GM12878 (cell line): ENCODE results near the gene IGLL1. TPM values are rescaled to one million over a fixed set of nuclear protein-coding genes. Genes with fewer than 3 reads are reported as not detected.
"Not testable (repeated sequence)": the region's sequence is repeated elsewhere in the genome, so short reads cannot be mapped to it uniquely, and the experiment has no call there.

Source experiments
- ATAC-seq: fragments of 200-7000 bp; cut with Tn5 transposase; 3 replicates; pipeline ENCODE4 v1.9.1; 2020; ENCODE audit warnings: mild to moderate bottlenecking, moderate library complexity
- BruUV-seq: library from RNA; stranded (reverse); fragments of 400-500 nt; replicated peaks from 2 replicates; lab custom pipeline; 2021; lab: Mats Ljungman, UMichigan
- CTCF ChIA-PET: fragments of 300-600 bp; sonication (Branson Sonifier 250); formaldehyde crosslinking; extraction: SDS; loops from one replicate; lab custom pipeline; 2021; ENCODE audit warnings: inconsistent platforms; lab: Yijun Ruan, JAX
- POLR2A ChIA-PET: fragments of 350-600 bp; formaldehyde crosslinking; extraction: SDS; loops from one replicate; lab custom pipeline; 2021; ENCODE audit warnings: inconsistent platforms; lab: Charles Lee
- RAD21 ChIA-PET: fragments of 300-600 bp; sonication (Branson Sonifier 250); formaldehyde crosslinking; loops from one replicate; lab custom pipeline; 2023; ENCODE audit warnings: antibody characterized with exemption; ENCODE audit not compliant: unreplicated experiment; lab: Charles Lee
- SMC1A ChIA-PET: fragments of 300-600 bp; sonication (Branson Sonifier 250); formaldehyde crosslinking; loops from one replicate; lab custom pipeline; 2023; ENCODE audit not compliant: unreplicated experiment, uncharacterized antibody; lab: Charles Lee
- DNase-seq: peaks from one replicate; pipeline ENCODE4 v3.0.0-alpha.2; 2011; ENCODE audit warnings: low read depth, low spot score
- FAIRE-seq: peaks from 3 replicates; lab custom pipeline; 2011; peaks lifted over from hg19 to GRCh38; lab: Jason Lieb, UNC
- H2AFZ ChIP-seq: 2 replicates; pipeline ENCODE4 v1.6.0; 2011; ENCODE audit warnings: low read depth, low read length, control low read depth; ENCODE audit not compliant: control insufficient read depth
- H3K27ac ChIP-seq: 2 replicates; pipeline ENCODE4 v1.5.1; 2011; ENCODE audit warnings: control low read depth; ENCODE audit not compliant: control insufficient read depth, insufficient read depth
- H3K27me3 ChIP-seq, 2 experiments: replicated peaks in 1 of 2; 2 replicates each; pipeline versions ENCODE4 v1.6.0 to v1.6.1; 2011; ENCODE audit warnings: low read length in 1 of 2; ENCODE audit not compliant: control insufficient read depth in 2 of 2, insufficient read depth in 2 of 2
- H3K36me3 ChIP-seq, 2 experiments: 2 replicates each; pipeline ENCODE4 v1.5.1; 2011; ENCODE audit warnings: low read length in 1 of 2; ENCODE audit not compliant: control insufficient read depth in 2 of 2, insufficient read depth in 2 of 2
- H3K4me1 ChIP-seq: 2 replicates; pipeline ENCODE4 v1.6.1; 2011; ENCODE audit warnings: mild to moderate bottlenecking, low read length, moderate library complexity, mixed read lengths; ENCODE audit not compliant: control insufficient read depth, insufficient read depth
- H3K4me2 ChIP-seq: 2 replicates; pipeline ENCODE4 v1.6.0; 2011; ENCODE audit warnings: control low read depth; ENCODE audit not compliant: control insufficient read depth, insufficient read depth
- H3K4me3 ChIP-seq: fragments of 200-600 bp; sonication (generic); 2 replicates; pipeline ENCODE4 v1.5.1; 2016
- H3K79me2 ChIP-seq: 2 replicates; pipeline ENCODE4 v1.6.0; 2011; ENCODE audit warnings: low read length; ENCODE audit not compliant: control insufficient read depth, insufficient read depth
- H3K9ac ChIP-seq: 2 replicates; pipeline ENCODE4 v1.8.0; 2011; ENCODE audit warnings: low read length, control low read depth, mixed read lengths; ENCODE audit not compliant: control insufficient read depth, insufficient read depth
- H3K9me3 ChIP-seq: replicated peaks from 3 replicates; pipeline ENCODE4 v1.5.1; 2011; ENCODE audit warnings: mild to moderate bottlenecking, low read length; ENCODE audit not compliant: control insufficient read depth, insufficient read depth
- H4K20me1 ChIP-seq: 2 replicates; pipeline ENCODE4 v1.6.0; 2011; ENCODE audit not compliant: control insufficient read depth, insufficient read depth
- WGBS: methylation state at CpG from one replicate; pipeline ENCODE4 v1.1.6; 2016; ENCODE audit warnings: low lambda C conversion rate; ENCODE audit not compliant: insufficient replicate concordance, insufficient coverage; ENCODE audit errors: missing lambda C conversion rate; 5-methylcytosine and 5-hydroxymethylcytosine counted together
- in situ Hi-C: fragments of 300-500 bp; cut with MboI; formaldehyde crosslinking; loops from 9 replicates; pipeline ENCODE4 v1.14.3; 2018; ENCODE audit warnings: mixed read lengths
- intact Hi-C: fragments of 100-400 bp; cut with micrococcal nuclease; formaldehyde crosslinking; loops from one replicate; pipeline ENCODE4 v1.14.2; 2022; ENCODE audit not compliant: unreplicated experiment
- polyA plus RNA-seq, 11 experiments: library from polyadenylated mRNA; depleted of rRNA in 4 of 11; unstranded in 6 of 11; stranded (reverse) in 5 of 11; fragments of >200 nt; fragmentation: Nextera tagmentation in 4 of 11; fragmentation: Illumina TruSeq in 1 of 11; extraction: Ambion mirVana in 4 of 11; extraction: Trizol in 1 of 11; gene quantifications; 1 replicate in 1 of 11; 2 replicates in 10 of 11; pipeline versions ENCODE4 v1.2.1 to v1.2.3, GENCODE V29; 2011 to 2016; ENCODE audit warnings: inconsistent platforms in 2 of 11, missing spikeins in 2 of 11, low read depth in 1 of 11
- total RNA-seq, 4 experiments: library from RNA; depleted of rRNA in 3 of 4; stranded (reverse); fragments of >200 nt in 3 of 4; fragmentation: Illumina TruSeq in 1 of 4; extraction: Trizol in 1 of 4; gene quantifications; 2 replicates each; pipeline versions ENCODE4 v1.2.1 to v1.2.3, GENCODE V29; 2013 to 2021

Gene IGLL1
- total and polyA plus RNA-seq, 10 of the 15 experiments (the other 5 are each of a cell fraction or from before 2014, with no cell fraction given), result not detected

GRCh38 chr22:23573701-23574235 lies 6.3 kb downstream of the IGLL1 start:
- ATAC-seq, SMC1A ChIA-PET, H4K20me1 ChIP-seq, DNase-seq, H3K4me3 ChIP-seq, FAIRE-seq, BruUV-seq, H3K4me1 ChIP-seq, in situ Hi-C loops, H3K36me3 ChIP-seq, H3K79me2 ChIP-seq, RAD21 ChIA-PET, H2AFZ ChIP-seq, intact Hi-C loops, H3K9ac ChIP-seq, H3K9me3 ChIP-seq, H3K4me2 ChIP-seq, CTCF ChIA-PET, H3K27me3 ChIP-seq, POLR2A ChIA-PET, H3K27ac ChIP-seq: not testable (repeated sequence)
- WGBS, result 9% methylated on average over 8 of the region's 8 CpGs

GRCh38 chr22:23573106-23573505 lies 7.0 kb downstream of the IGLL1 start:
- DNase-seq, H3K27ac ChIP-seq, H3K4me2 ChIP-seq, RAD21 ChIA-PET, H3K4me1 ChIP-seq, SMC1A ChIA-PET, H3K27me3 ChIP-seq, H4K20me1 ChIP-seq, intact Hi-C loops, H3K9me3 ChIP-seq, POLR2A ChIA-PET, CTCF ChIA-PET, H3K36me3 ChIP-seq, H3K4me3 ChIP-seq, in situ Hi-C loops, H3K79me2 ChIP-seq, H3K9ac ChIP-seq, BruUV-seq, ATAC-seq, FAIRE-seq, H2AFZ ChIP-seq: not testable (repeated sequence)
- 36% methylated on average over 13 of the region's 13 CpGs for WGBS
